SH-SY5Y (cell line): ENCODE measurements around the gene P3H4.

Source experiments
- GATA2 ChIP-seq: IDR thresholded peaks from 2 replicates; pipeline ENCODE4 v1.6.1; 2011; ENCODE audit warnings: mild to moderate bottlenecking, low read depth, low read length
- GATA3 ChIP-seq: IDR thresholded peaks from 2 replicates; pipeline ENCODE4 v1.6.1; 2011; ENCODE audit warnings: low read depth, mild to moderate bottlenecking, low read length, moderate library complexity

P3H4 gene

GRCh38 chr17:41811549-41812380, at the start of gene P3H4:
Gene P3H4 (minus strand): TSS chr17:41811949. CDS start chr17:41811915, 34 bp downstream.
- TF ChIP-seq GATA2 (no peak), GATA3 (no peak)

GRCh38 chr17:41860254-41860931, 48.6 kb upstream of the P3H4 start:
- TF ChIP-seq GATA3 (peak; percentile 24; the same call in 1 of the 2 replicates), GATA2 (peak; percentile 63)

GRCh38 chr17:41849251-41849990, 37.7 kb upstream of the P3H4 start:
- TF ChIP-seq GATA2 (no peak), GATA3 (no peak)

- TF ChIP-seq GATA3 (no peak), GATA2 (no peak)
Measured at GRCh38 chr17:41848788-41849187, 37.0 kb upstream of the P3H4 start.

GRCh38 chr17:41844971-41845370, 33.2 kb upstream of the P3H4 start:
- no peak for TF ChIP-seq GATA3
- TF ChIP-seq GATA2: no peak

- TF ChIP-seq GATA3: no peak
Measured at GRCh38 chr17:41837761-41838538, 26.2 kb upstream of the P3H4 start, which contains the start of gene KLHL10. Gene KLHL10 (plus strand): TSS chr17:41837825. CDS start chr17:41837933, 108 bp downstream.

- TF ChIP-seq GATA3 (no peak), GATA2 (no peak)
Measured at GRCh38 chr17:41836550-41837196, 24.9 kb upstream of the P3H4 start.

- no peak for TF ChIP-seq GATA2
- no peak for TF ChIP-seq GATA3
Measured at GRCh38 chr17:41835800-41836549, 24.2 kb upstream of the P3H4 start, which contains the start of gene NT5C3B. Gene NT5C3B (minus strand): TSS chr17:41836232. CDS start chr17:41836193, 39 bp downstream.

- no peak for TF ChIP-seq GATA3
- no peak for TF ChIP-seq GATA2
Measured at GRCh38 chr17:41835214-41835799, 23.6 kb upstream of the P3H4 start.

GRCh38 chr17:41825175-41825845, 13.6 kb upstream of the P3H4 start:
- TF ChIP-seq GATA2: no peak
- TF ChIP-seq GATA3: no peak

- TF ChIP-seq GATA3 (no peak), GATA2 (no peak)
Measured at GRCh38 chr17:41824086-41824485, 12.3 kb upstream of the P3H4 start.
